ENCODE data around the gene DNMT3B.
"Not testable (repeated sequence)": the region's sequence is repeated elsewhere in the genome, so short reads cannot be mapped to it uniquely, and the experiment has no call there.

DNA sequence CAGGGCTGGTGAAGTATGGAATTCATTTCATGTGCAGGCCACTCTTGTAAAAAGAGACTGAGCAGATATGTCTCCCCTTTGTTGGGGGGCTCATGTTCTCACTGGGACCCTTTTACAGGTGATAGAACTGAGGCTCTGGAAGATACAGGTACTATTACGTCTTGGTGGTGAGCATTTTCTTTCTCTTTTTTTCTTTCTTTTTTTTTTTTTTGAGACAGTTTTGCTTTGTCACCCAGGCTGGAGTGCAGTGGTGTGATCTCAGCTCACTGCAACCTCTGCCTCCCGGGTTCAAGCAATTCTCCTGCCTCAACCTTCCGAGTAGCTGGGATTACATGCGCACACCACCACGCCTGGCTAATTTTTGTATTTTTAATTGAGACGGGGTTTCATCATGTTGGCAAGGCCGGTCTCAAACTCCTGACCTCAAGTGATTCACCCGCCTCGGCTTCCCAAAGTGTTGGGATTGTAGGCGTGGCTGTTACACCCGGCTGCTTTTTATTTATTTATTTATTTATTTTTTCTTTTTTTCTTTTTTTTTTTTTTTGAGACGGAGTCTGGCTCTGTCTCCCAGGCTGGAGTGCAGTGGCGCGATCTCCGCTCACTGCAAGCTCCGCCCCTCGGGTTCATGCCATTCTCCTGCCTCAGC is 3.2 kb downstream of the DNMT3B start:
- TF ChIP-seq, protein P1, sequence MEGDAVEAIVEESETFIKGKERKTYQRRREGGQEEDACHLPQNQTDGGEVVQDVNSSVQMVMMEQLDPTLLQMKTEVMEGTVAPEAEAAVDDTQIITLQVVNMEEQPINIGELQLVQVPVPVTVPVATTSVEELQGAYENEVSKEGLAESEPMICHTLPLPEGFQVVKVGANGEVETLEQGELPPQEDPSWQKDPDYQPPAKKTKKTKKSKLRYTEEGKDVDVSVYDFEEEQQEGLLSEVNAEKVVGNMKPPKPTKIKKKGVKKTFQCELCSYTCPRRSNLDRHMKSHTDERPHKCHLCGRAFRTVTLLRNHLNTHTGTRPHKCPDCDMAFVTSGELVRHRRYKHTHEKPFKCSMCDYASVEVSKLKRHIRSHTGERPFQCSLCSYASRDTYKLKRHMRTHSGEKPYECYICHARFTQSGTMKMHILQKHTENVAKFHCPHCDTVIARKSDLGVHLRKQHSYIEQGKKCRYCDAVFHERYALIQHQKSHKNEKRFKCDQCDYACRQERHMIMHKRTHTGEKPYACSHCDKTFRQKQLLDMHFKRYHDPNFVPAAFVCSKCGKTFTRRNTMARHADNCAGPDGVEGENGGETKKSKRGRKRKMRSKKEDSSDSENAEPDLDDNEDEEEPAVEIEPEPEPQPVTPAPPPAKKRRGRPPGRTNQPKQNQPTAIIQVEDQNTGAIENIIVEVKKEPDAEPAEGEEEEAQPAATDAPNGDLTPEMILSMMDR (conservative IDR thresholded peaks at IDR 0.05; ENCODE audit: low read depth, low read length) = not testable (repeated sequence)
- TF ChIP-seq EZH2phosphoT487 (IDR thresholded peaks at IDR 0.05; ENCODE audit: borderline replicate concordance, low read length) = not testable (repeated sequence)
